ENCODE measurements around the gene ANKRD50.

ANKRD50 gene

GRCh38 chr4:124632439-124632838, 80.1 kb downstream of the ANKRD50 start:
- no peaks in the 10 kb centered on the region for H3K36me3 ChIP-seq (ENCODE audit: insufficient read depth, low read length)
- H3K9me3 ChIP-seq (ENCODE audit: low read length), result no peaks in the 10 kb centered on the region
- H3K9ac ChIP-seq (ENCODE audit: low read length), result no peak overlapping the region
- H3K4me1 ChIP-seq (ENCODE audit: insufficient read depth, low read length), result no peaks in the 10 kb centered on the region
- no peak overlapping the region for H3K27ac ChIP-seq (ENCODE audit: low read depth, low read length)
- H3K4me3 ChIP-seq (ENCODE audit: low read depth in 1 of 2, low read length in 2 of 2), result no peak overlapping the region
- H3K27me3 ChIP-seq (ENCODE audit: control insufficient read depth in 1 of 2, insufficient read depth in 2 of 2, low read length in 2 of 2), result no peaks in the 10 kb centered on the region

GRCh38 chr4:124631760-124632159, 80.8 kb downstream of the ANKRD50 start:
- H3K36me3 ChIP-seq (ENCODE audit: insufficient read depth, low read length), result no peaks in the 10 kb centered on the region
- no peaks in the 10 kb centered on the region for H3K9me3 ChIP-seq (ENCODE audit: low read length)
- no peak overlapping the region for H3K27ac ChIP-seq (ENCODE audit: low read depth, low read length)
- H3K4me3 ChIP-seq (ENCODE audit: low read depth in 1 of 2, low read length in 2 of 2), result no peak overlapping the region
- no peak overlapping the region for H3K9ac ChIP-seq (ENCODE audit: low read length)
- no peaks in the 10 kb centered on the region for H3K4me1 ChIP-seq (ENCODE audit: insufficient read depth, low read length)
- no peaks in the 10 kb centered on the region for H3K27me3 ChIP-seq (ENCODE audit: control insufficient read depth in 1 of 2, insufficient read depth in 2 of 2, low read length in 2 of 2)

- no peak overlapping the region for H3K27ac ChIP-seq (ENCODE audit: low read depth, low read length)
- H3K9ac ChIP-seq (ENCODE audit: low read length), result no peak overlapping the region
- no peaks in the 10 kb centered on the region for H3K4me1 ChIP-seq (ENCODE audit: insufficient read depth, low read length)
- H3K9me3 ChIP-seq (ENCODE audit: low read length), result no peaks in the 10 kb centered on the region
- no peaks in the 10 kb centered on the region for H3K36me3 ChIP-seq (ENCODE audit: insufficient read depth, low read length)
- no peaks in the 10 kb centered on the region for H3K27me3 ChIP-seq (ENCODE audit: control insufficient read depth in 1 of 2, insufficient read depth in 2 of 2, low read length in 2 of 2)
- no peak overlapping the region for H3K4me3 ChIP-seq (ENCODE audit: low read depth in 1 of 2, low read length in 2 of 2)
Observed at GRCh38 chr4:124629681-124630080, 82.9 kb downstream of the ANKRD50 start.

Data from muscle layer of colon (tissue), 2 donors.